Loucy (cell line): ENCODE measurements around the gene TTLL5.

ENCODE experiments used
- EZH2phosphoT487 ChIP-seq: fragments of 200-600 bp; IDR thresholded peaks from 2 replicates; pipeline ENCODE4 v1.6.1; 2018; ENCODE audit warnings: antibody characterized with exemption, mild to moderate bottlenecking, moderate library complexity, borderline replicate concordance
- TF ChIP-seq, protein P1 (sequence below): fragments of 200-600 bp; sonication (generic); conservative IDR thresholded peaks from 2 replicates; pipeline ENCODE4 v1.5.1; 2014; ENCODE audit warnings: mild to moderate bottlenecking, antibody characterized with exemption, low read length

DNA sequence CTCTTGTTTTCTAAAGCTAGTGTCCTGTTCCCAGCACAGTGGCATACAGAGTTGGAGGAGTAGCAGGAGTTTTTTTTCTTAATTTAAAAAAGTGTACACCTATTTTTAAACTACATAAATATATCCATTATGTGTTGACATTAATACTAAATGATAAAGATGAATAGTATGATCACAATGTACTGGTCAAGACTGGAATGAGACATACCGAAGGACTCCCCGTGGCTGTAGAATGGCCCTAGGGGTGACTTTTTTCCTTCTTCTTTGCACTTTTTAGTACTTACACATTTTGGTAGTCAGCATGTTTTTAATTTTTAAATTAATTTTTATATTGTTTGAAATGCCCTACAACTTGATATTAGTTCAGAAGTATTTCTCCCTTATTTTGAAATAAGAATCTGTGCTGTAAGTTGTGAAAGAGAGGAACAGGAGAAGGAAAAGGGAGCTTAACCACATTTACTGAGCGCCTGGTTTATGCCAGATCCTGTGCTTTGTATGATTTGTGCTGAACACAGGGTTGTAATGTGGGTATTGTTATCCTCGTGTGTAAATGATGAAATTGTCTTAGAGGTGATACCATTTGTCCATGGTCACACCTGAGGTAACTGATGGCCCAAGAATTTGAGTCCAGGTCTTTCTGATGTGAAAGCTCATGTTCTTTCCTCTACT is 184.2 kb downstream of the TTLL5 start:
- TF ChIP-seq, protein P1, sequence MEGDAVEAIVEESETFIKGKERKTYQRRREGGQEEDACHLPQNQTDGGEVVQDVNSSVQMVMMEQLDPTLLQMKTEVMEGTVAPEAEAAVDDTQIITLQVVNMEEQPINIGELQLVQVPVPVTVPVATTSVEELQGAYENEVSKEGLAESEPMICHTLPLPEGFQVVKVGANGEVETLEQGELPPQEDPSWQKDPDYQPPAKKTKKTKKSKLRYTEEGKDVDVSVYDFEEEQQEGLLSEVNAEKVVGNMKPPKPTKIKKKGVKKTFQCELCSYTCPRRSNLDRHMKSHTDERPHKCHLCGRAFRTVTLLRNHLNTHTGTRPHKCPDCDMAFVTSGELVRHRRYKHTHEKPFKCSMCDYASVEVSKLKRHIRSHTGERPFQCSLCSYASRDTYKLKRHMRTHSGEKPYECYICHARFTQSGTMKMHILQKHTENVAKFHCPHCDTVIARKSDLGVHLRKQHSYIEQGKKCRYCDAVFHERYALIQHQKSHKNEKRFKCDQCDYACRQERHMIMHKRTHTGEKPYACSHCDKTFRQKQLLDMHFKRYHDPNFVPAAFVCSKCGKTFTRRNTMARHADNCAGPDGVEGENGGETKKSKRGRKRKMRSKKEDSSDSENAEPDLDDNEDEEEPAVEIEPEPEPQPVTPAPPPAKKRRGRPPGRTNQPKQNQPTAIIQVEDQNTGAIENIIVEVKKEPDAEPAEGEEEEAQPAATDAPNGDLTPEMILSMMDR = no peak
- TF ChIP-seq EZH2phosphoT487 = no peak
